Skin epidermis (tissue), 12 donors: Measurements from ENCODE around the gene DENND5A.

Experiments
- H3K27ac ChIP-seq, 21 experiments: fragments of 200-600 bp; sonication (generic) in 11 of 21; one replicate each; pipeline ENCODE4 v1.5.0; 2020; ENCODE audit warnings: mild to moderate bottlenecking in 3 of 21, inconsistent platforms in 2 of 21, moderate library complexity in 2 of 21
- H3K4me3 ChIP-seq, 7 experiments: fragments of 200-600 bp; sonication (generic) in 2 of 7; one replicate each; pipeline ENCODE4 v1.5.0; 2020; ENCODE audit warnings: inconsistent platforms in 2 of 7, mild to moderate bottlenecking in 2 of 7, moderate library complexity in 1 of 7

The DENND5A gene

DNA sequence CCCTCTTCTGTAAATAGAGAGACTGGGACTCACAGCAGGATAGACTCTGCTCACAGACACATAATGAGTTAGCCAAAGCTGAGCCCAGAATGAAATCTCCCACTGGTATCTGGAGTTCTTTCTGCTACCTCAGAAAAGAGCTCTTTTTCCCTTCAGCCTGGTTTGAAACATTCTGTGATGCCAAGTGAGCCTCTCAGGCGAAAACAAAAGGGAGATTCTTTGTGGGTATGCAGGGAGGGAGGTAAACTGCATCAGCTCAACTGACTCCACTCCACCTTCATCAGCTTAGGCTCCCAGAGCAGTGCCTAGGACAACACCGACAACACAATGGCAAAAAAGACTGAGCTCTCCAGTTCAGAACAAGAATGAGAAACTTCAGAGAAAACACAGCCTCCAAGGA is 118.7 kb downstream of the DENND5A start:
- H3K27ac ChIP-seq = no peak overlapping the region
- no peak overlapping the region for H3K4me3 ChIP-seq

DNA sequence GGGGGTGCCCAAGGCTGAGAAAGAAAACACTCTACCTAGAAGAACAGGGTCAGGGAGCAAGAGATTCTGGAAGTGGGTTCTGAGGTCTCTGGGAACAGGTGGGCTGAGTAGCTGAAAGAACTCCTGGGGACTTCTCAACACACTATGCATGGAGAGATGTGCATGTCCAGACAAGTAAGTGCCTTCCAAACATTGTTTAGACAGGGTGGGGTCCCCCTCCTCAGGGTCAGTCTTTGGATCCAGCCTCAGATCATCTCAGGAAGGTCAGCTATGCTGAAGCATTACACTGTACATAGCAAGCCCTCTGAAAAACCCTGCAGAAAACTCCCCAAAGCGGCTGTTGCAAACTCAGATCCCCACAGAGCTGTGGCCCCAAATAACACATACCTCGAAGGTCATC is 119.9 kb downstream of the DENND5A start:
- Histone ChIP-seq H3K4me3 (no peak overlapping the region), H3K27ac (no peak overlapping the region)

DNA sequence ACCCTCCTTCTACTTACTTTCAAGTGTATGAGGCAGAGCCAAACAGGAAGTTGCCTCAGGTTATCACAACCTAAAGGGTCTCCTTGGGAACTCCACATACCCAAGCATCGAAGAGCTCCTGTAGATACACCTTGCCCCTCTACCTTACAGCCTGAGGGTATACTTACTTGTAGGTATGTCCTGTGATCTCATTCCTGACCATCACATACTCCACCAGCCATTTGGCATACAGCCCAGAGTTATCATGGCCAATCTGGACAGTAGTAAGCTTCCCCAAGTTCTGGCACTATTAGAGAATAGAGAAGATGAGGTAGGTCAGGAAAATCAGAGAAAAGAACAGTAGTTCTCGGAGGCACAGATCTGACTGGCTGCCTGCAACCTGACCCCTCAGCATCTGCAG is 120.3 kb downstream of the DENND5A start:
- H3K4me3 ChIP-seq = no peak overlapping the region
- no peak overlapping the region for H3K27ac ChIP-seq

DNA sequence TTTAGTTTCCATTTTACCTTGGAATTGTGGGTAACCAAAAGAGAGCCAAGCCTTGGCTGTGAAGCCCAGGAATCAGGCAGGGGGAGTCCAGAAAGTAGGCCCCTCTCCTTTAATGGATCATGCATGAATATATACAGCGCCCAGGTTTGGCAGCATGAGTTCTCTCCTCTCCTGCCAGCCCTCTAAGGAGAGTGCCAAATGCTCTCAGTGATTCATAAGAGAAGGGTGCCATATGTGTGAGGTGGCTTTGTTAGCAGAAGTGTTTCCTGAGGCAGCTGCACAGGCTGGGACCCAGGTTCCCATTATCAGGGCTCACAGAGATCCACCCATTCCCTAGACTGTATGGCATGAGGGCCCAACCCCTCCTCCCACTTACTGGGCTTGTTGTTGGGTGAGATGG is 121.4 kb downstream of the DENND5A start:
- Histone ChIP-seq H3K27ac (no peak overlapping the region), H3K4me3 (no peak overlapping the region)

DNA sequence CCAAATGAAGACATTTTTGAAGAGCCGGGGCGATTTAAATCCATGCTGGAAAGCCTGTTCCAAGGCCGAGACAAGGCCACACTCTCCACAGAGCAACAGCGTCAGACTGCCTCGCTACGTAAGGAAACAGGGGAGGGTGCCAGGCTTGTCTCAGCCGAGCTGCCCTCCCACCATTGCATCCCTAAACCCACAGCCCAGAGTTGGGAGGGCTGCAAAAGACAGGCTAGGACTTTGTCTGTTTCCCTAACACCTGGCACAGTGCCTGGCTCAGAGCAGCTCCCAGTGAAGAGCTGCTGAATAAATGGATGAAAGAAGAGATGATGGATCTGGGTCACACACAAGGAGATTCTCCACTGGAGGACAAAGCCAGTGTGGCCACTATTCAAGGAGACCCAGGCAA is 122.4 kb downstream of the DENND5A start:
- Histone ChIP-seq H3K4me3 (no peak overlapping the region), H3K27ac (peak overlapping the region in 1 of 21 experiments; percentile 14)

DNA sequence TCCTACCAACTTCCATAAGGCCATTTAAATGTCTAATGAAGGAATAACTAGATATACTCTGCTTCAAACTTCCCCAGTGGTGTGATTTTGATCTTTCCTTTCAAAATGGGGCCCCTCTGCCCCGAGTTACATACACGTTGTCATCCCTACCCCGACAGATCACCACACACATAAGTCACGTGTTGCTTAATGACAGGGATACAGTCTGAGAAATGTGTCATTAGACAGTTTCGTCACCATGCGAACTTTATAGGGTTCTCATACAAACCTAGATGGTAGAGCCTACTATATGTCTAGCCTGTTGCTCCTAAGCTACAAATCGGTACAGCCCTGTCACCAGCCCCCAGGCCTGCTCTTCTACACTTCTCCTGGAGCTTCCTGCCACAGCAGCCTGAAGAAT is 124.0 kb downstream of the DENND5A start:
- peak overlapping the region in 1 of 21 experiments; percentile 74 for H3K27ac ChIP-seq
- H3K4me3 ChIP-seq = no peak overlapping the region

DNA sequence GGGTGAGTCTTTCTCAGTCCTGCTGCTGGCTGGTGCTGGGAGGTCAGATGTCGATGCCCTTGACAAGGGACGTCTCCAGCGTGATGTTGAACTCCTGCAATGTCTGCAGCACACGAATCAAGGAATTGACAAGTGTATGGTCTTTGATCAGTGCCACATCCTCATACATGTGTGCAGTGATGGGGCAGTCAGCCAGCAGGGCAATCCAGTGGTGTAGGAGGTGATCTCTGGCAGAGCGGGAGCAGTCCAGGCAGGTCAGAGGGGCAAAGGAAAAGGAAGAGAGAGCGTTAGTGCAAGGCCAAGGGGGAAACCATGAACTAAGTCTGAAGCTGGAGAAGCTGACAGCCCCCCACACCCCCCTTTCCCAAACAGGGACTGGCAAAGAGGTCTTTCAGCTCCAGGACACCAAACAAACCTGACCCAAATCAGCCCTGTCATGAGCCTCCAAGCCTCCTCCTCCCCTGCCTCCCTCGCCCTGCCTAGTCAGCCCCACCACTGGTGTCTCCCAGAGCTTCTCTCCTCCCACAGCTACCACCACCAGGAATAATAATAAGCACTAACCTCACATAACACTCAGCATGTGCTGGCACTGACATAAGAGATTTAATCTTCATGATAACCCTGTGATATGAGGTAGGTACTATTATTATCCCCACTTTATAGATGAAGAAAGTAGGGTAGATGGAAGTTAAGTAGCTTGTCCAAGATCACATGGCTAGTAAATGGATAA is 125.4 kb downstream of the DENND5A start:
- Histone ChIP-seq H3K4me3 (no peak overlapping the region), H3K27ac (peak overlapping the region in 14 of 21 experiments; percentile 3 to 76 (median 42))

DNA sequence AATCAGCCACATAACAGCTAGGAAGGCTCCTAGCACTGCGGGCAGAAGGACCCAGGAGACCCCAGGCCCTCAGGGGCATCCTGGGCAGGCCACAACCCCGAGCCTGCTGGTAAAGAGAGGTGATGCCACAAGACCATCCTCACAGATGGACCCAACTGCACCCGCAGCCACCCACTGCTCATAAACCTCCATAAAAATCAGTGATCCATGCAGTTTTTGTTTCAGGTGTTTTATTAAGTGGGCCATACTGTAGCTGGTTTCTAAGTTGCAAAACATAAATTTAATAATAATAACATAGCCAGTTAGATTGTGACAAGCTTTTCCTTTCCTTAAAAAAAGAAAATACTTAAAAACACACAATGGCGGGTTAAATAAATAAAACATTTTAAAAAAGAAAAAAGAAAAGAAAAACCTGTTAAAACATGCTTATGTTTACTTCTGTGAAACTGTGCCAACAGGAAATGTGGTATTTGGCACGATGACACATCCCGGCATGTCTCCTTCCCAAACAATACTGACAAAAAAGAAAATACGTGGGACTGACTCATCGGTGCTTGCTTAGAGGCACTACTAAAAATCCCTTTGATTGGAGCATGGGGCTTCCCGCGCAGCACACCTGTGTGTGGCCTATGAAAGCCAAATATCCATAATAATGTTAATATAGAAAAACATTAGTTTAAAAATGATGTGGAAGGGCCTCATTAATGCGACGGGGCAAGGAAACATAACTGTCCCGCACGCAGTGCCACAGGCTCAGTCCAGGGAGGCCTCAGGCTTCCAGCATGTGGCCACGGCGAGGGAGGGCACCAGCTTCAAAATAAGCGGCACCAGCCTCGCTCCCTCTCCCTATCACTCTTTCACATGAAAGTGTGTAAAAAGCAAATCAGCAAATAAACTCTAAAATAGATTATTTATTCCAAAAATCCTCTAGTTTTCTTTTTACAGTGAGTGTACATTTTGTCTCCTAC is 126.3 kb downstream of the DENND5A start:
- Histone ChIP-seq H3K4me3 (no peak overlapping the region), H3K27ac (peak overlapping the region in 16 of 21 experiments; percentile 14 to 80 (median 52))

DNA sequence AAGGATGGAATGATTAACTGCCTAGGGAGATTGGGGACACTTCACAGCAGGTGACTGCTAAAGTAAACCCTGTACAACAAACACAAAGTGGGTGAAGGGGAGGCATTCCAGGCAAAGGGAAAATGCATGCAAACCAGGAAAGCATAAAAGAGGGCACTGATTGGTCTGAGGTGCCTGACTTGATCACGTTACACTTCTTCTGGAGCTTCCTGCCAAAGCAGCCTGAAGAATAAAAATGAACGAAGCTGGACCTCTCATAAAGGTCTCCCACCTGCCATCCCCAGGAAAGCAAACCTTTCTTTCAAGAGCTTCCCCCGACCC is 127.1 kb downstream of the DENND5A start:
- H3K27ac ChIP-seq = peak overlapping the region in 10 of 21 experiments; percentile 9 to 80 (median 45)
- H3K4me3 ChIP-seq = no peak overlapping the region

DNA sequence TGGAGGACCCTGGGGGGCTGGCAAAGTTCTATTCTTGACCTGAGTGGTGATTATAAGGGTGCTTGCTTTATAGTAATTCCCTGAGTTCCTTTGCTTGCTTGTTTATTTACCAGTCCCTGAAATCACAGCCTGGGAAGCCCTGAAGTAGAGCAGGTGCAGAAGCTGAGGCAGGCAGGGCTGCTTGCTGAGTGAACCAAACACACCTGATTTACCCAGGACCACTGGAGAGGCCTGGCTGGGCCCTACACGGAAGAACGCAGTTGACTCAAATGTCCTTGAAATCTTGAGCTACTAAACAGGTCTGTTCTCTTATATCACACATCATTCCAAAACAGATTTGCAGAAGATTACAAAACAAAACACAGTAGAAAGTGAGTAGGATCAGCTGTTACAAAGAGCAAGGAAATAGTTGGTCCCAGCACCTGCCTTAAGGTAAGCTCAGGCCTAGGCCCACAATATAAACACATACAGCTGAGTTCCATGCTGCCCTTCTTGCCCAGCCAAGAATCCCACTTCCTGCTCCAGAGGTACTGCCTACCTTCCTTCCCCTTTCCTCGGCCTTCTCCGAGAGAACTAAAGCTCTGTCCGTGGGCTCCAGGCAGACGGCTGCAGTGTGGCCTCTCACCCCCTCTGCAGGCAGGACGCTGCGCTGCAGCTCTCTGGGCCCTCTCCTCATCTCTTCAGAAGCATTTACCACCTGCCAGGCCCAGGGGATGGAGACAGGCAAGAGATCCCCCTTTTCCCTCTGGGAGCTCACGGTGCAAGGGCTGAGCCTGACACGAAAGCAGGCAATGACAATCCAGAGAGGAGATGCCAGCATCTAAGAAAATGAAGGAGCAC is 127.6 kb downstream of the DENND5A start:
- Histone ChIP-seq H3K27ac (peak overlapping the region in 3 of 21 experiments; percentile 9 to 51 (median 42)), H3K4me3 (no peak overlapping the region)

DNA sequence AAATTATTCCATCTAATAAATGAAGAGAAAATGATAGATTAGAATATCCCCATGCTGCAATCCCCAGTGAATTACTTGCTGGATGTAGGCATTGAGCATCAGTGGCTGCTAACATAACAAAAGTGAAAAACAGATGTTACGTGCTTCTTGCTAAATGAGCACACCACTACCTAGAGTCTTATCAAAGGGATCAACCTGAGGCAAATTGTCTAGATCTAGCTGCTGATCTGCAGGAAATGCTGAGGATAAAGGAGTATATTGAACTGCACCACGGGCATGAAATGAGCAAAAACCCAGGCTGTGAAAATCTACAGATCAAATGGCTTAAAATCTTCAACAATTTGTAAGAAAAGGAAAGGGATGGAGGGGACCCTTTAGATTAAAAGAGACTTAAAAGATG is 128.4 kb downstream of the DENND5A start:
- Histone ChIP-seq H3K27ac (no peak overlapping the region), H3K4me3 (no peak overlapping the region)

DNA sequence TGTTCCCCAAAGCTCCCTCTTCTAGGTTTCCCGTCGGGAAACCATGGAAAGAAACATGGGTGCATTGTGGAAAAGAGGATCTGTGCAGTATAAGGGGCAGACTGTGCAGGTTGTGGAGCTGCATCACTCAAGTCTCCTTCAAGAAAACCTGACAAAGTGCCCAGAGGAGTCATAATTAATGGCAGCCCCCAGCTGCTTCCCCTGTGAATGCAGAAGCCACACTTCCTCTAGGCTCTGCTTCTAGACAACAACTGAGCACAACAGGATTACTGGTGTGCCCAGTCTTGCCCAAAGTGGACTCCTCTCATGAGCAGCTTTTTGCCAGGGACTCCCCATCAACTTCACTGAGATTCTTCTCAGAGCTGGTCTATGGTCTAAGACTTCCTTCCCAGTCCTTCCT is 131.2 kb downstream of the DENND5A start:
- H3K27ac ChIP-seq = no peak overlapping the region
- H3K4me3 ChIP-seq = no peak overlapping the region

DNA sequence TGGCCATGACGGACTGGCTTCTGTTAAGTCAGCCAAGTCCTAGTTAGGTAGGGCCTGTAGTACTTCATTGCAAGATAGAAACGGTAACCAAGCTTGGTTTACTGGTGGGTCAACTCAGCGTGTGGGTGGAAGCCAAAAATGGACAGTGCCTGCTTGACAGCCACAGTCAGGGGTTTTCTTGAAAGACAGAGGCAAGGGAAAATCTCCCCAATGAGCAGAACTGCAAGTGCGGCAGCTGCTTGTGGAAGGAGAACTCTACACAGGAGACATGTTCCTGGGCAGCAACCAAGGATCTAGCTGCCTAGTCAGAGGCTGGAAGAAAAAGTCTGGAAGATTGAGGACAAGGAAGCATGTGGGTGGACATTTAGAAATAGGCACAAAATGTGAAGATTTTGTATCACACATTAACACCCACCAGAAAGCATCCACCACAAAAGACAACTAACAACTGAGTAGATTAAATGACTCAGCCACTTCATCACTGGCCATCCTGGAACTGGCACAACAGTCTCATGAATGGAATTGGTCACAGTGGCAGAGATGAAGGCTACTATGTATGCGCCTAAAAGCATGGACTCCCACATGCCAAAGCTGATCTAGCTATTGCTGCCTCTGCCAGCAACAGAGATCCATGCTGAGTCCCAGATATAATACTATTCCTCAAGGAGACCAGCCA is 132.8 kb downstream of the DENND5A start:
- Histone ChIP-seq H3K4me3 (no peak overlapping the region), H3K27ac (no peak overlapping the region)

DNA sequence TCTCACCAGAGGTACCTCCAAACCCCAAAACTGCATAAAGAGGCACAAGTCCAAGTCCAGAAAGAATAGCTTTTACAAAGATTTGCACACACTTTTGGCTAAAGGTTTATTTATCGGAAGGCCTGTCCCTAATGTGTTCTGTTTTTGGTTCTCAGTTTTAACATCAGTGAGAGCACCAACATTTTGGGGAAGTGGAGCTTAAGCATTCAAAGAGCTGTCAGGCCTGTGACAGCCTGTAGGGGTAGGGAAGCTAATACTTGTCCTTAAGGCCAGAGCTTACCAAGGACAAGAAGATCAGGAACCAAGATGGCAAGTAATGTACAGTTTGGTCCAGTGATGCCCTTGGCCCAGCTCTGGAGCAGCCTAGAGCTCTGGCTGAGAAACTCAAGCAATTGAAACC is 134.9 kb downstream of the DENND5A start:
- H3K27ac ChIP-seq = peak overlapping the region in 1 of 21 experiments; percentile 17

DNA sequence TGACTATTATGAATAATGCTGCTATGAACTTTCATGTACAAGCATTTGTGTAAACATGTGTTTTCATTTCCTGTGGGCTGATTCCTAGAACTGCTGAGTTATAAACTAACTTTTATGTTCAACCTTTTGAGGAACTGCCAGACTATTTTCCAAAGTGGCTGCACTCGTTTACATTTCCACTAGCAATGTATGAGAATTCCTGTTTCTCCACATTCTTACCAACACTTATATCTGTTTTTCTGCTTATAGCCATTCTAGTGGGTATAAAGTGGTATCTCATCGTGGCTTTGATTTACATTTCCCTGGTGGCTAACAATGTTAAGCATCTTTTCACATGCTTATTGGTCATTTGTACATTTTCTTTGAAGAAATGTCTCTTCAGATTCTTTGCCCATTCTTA is 138.5 kb downstream of the DENND5A start:
- H3K4me3 ChIP-seq = no peak overlapping the region
- no peak overlapping the region for H3K27ac ChIP-seq

More for the DNA sequence above, 134.9 kb downstream of the DENND5A start:
- no peak overlapping the region for H3K4me3 ChIP-seq

DNA sequence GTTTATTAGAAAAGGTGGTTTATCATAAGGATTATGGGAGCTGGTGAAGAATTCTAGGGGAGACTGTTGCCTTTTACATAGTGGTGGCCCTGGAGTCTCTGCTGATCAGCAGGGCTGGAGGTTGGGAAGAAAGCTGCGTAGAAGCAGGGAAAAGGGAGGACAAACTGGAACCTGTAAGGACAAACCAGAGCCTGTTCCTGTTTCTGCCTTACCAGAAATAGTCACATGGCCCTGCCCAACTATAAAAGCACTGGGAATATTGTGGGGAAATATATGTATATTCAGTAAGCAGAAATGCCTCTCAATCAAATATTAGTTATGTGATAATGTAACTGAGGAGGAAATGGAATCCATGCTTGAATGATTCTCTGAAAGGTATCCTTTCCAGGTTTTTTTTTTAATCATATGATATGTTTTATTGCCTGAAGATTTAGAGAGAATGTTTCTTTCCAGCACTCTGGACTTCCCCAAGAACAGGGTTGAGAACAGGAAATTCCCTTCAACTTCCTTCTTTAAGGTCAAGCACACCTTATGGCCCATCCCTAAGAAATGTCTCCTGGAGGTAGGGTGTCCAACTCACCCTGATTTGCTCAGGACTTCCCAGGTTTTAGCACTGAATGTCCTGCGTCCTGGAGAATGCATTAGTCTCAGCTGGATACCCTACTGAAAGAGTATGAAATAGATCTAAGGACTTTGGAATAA is 139.8 kb downstream of the DENND5A start:
- Histone ChIP-seq H3K27ac (no peak overlapping the region), H3K4me3 (no peak overlapping the region)

DNA sequence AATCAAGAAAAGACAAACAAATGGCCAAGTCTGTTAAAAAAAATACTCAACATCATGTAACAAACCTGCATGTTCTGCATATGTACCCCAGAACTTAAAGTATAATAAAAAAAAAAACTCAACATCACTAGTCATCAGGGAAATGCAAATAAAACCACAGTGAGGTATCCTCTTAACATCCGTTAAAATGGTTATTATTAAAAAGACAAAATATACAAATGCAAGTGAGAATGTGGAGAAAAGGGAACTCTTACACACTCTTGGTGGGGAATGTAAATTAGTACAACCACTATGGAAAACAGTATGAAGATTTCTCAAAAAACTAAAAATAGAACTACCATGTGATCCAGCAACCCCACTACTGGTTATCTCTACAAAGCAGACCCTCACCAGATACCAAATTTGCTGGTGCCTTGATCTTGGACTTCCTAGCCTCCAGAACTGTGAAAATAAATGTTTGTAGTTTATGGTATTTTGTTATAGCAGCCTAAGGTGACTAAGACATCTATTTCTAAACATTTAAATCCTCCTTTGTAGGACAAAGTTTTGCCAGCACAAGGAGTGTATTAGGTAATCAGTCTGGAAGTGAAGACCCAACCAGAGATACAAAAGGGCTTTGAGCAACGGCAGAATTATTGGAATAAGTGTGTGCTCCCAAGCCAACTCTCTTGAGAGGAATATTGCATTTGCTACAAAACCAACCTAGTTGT is 141.4 kb downstream of the DENND5A start:
- no peak overlapping the region for H3K4me3 ChIP-seq
- H3K27ac ChIP-seq = no peak overlapping the region

DNA sequence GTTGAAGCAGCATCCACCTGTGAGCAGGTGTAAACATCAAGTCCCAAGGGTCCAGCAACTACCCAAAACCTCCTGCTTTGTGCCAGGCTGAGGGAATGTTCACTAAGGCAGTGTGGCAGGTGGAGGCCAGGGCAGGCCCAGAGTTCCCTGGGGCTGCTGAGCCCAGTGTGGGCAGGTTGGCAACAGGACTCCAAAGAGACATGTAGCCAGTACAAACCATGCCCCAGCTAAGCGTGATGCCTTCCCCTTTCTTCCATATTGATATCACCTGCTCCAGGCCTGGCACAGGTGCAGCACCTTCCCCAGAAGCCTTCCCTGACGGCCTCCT is 143.7 kb downstream of the DENND5A start:
- H3K4me3 ChIP-seq = no peak overlapping the region
- H3K27ac ChIP-seq = no peak overlapping the region
